K562 (cell line): Measurements from ENCODE around the gene GEN1. TPM values are rescaled to one million over a fixed set of nuclear protein-coding genes. Genes with fewer than 3 reads are reported as not detected.

Source experiments
- ATAC-seq: fragments of 200-7000 bp; cut with Tn5 transposase; 3 replicates; pipeline ENCODE4 v1.9.1; 2020; ENCODE audit warnings: moderate library complexity
- BruUV-seq: library from RNA; stranded (reverse); fragments of 400-500 nt; replicated peaks from 2 replicates; lab custom pipeline; 2021; lab: Mats Ljungman, UMichigan
- CTCF ChIA-PET: fragments of 300-600 bp; formaldehyde crosslinking; extraction: SDS; loops from one replicate; lab custom pipeline; 2021; ENCODE audit warnings: low intra/inter-chr PET ratio; lab: Yijun Ruan, JAX
- POLR2A ChIA-PET: fragments of 300-600, 350-650 bp; sonication (Branson Sonifier 250); formaldehyde crosslinking; extraction: SDS; loops from one replicate; lab custom pipeline; 2021; ENCODE audit warnings: antibody characterized with exemption, inconsistent platforms; lab: Yijun Ruan, JAX
- DNase-seq, 4 experiments: peaks; one replicate each; pipeline versions ENCODE4 v3.0.0 to v3.0.0-alpha.2; 2011 to 2018; ENCODE audit warnings: low spot score in 3 of 4, mixed read lengths in 3 of 4; ENCODE audit errors: extremely low read depth in 1 of 4
- FAIRE-seq: peaks from 2 replicates; lab custom pipeline; 2011; peaks lifted over from hg19 to GRCh38; lab: Jason Lieb, UNC
- H2AFZ ChIP-seq: 2 replicates; pipeline ENCODE4 v1.6.0; 2011; ENCODE audit warnings: low read depth, low read length, control low read depth, inconsistent platforms
- H3K27ac ChIP-seq: fragments of 200-600 bp; 3 replicates; pipeline ENCODE4 v1.8.0; 2011; ENCODE audit warnings: low read depth, mild to moderate bottlenecking, control low read depth, inconsistent platforms, low read length, moderate library complexity, mixed read lengths; ENCODE audit errors: extremely low read depth
- H3K27me3 ChIP-seq, 2 experiments: fragments of 300-600 bp in 1 of 2; 2 replicates in 1 of 2; 3 replicates in 1 of 2; pipeline versions ENCODE4 v1.6.0 to v1.8.0; 2011; ENCODE audit warnings: inconsistent platforms in 2 of 2, low read length in 2 of 2, mild to moderate bottlenecking in 1 of 2, mixed read lengths in 1 of 2, moderate library complexity in 1 of 2; ENCODE audit not compliant: control insufficient read depth in 2 of 2, insufficient read depth in 2 of 2
- H3K36me3 ChIP-seq: fragments of 300-600 bp; 3 replicates; pipeline ENCODE4 v1.8.0; 2011; ENCODE audit warnings: mild to moderate bottlenecking, low read length, inconsistent platforms; ENCODE audit not compliant: control insufficient read depth, insufficient read depth
- H3K4me1 ChIP-seq, 2 experiments: fragments of 200-600 bp in 1 of 2; replicated peaks in 1 of 2; 2 replicates in 1 of 2; 3 replicates in 1 of 2; pipeline versions ENCODE4 v1.5.1 to v1.8.0; 2011; ENCODE audit warnings: inconsistent platforms in 2 of 2, low read length in 2 of 2, mild to moderate bottlenecking in 1 of 2, mixed read lengths in 1 of 2, moderate library complexity in 1 of 2; ENCODE audit not compliant: control insufficient read depth in 2 of 2, insufficient read depth in 2 of 2
- H3K4me2 ChIP-seq: 2 replicates; pipeline ENCODE4 v1.6.1; 2011; ENCODE audit warnings: low read length, control low read depth, inconsistent platforms, mixed read lengths; ENCODE audit not compliant: insufficient read depth
- H3K4me3 ChIP-seq: fragments of 200-600 bp; sonication (generic), shearing (Covaris generic); 2 replicates; pipeline ENCODE4 v1.5.1; 2016; ENCODE audit warnings: control low read depth, inconsistent platforms
- H3K79me2 ChIP-seq: fragments of 200-600 bp; 3 replicates; pipeline ENCODE4 v1.8.0; 2011; ENCODE audit warnings: low read length, inconsistent platforms; ENCODE audit not compliant: control insufficient read depth, insufficient read depth
- H3K9ac ChIP-seq, 2 experiments: 2 replicates each; pipeline versions ENCODE4 v1.6.0 to v1.6.1; 2011; ENCODE audit warnings: low read depth in 2 of 2, low read length in 2 of 2, control low read depth in 1 of 2, inconsistent platforms in 1 of 2, mild to moderate bottlenecking in 1 of 2, mixed read lengths in 1 of 2; ENCODE audit not compliant: insufficient read depth in 1 of 2
- H3K9me1 ChIP-seq: one replicate; pipeline ENCODE4 v1.6.0; 2011; ENCODE audit warnings: inconsistent platforms, mild to moderate bottlenecking, low read length, moderate library complexity; ENCODE audit not compliant: control insufficient read depth, insufficient read depth
- H3K9me3 ChIP-seq: replicated peaks from 2 replicates; pipeline ENCODE4 v1.5.1; 2011; ENCODE audit warnings: low read depth, low read length, inconsistent platforms; ENCODE audit not compliant: control insufficient read depth, insufficient read depth
- H4K20me1 ChIP-seq: replicated peaks from 2 replicates; pipeline ENCODE4 v1.6.1; 2011; ENCODE audit warnings: low read length, inconsistent platforms, mixed read lengths; ENCODE audit not compliant: control insufficient read depth, insufficient read depth
- CEBPG ChIP-seq, 3 experiments: fragments of 200-800 bp in 1 of 3; sonication (Bioruptor generic) in 1 of 3; sonication (generic) in 1 of 3; formaldehyde crosslinking in 1 of 3; IDR thresholded peaks in 2 of 3; conservative IDR thresholded peaks in 1 of 3; 2 replicates each; pipeline versions ENCODE4 v1.6.1 to v1.8.0; 2016 to 2022; ENCODE audit warnings: missing compliant biosample characterization in 2 of 3, missing genetic modification characterization in 2 of 3, mild to moderate bottlenecking in 1 of 3, missing genetic modification reagents in 1 of 3
- EP400 ChIP-seq: fragments of 450-650 bp; IDR thresholded peaks from 2 replicates; pipeline ENCODE4 v1.6.1; 2017; ENCODE audit warnings: antibody characterized with exemption, mild to moderate bottlenecking, moderate library complexity
- NCOR1 ChIP-seq: fragments of 450-650 bp; IDR thresholded peaks from 2 replicates; pipeline ENCODE4 v1.6.1; 2016; ENCODE audit warnings: mild to moderate bottlenecking, moderate library complexity
- SPI1 ChIP-seq: IDR thresholded peaks from 2 replicates; pipeline ENCODE4 v1.6.1; 2011; ENCODE audit warnings: low read depth, low read length, control low read depth, borderline replicate concordance
- WGBS: fragments of 100-300 bp; shearing (Covaris generic); methylation state at CpG from one replicate; pipeline ENCODE4 v1.1.6; 2016; ENCODE audit warnings: low coverage, mixed read lengths; ENCODE audit not compliant: insufficient coverage; ENCODE audit errors: missing lambda C conversion rate; 5-methylcytosine and 5-hydroxymethylcytosine counted together
- in situ Hi-C: fragments of 300-500 bp; cut with MboI; formaldehyde crosslinking; loops from 4 replicates; pipeline ENCODE4 v1.15.0; 2018; ENCODE audit warnings: inconsistent platforms, mixed read lengths
- intact Hi-C: fragments of 100-400 bp; cut with micrococcal nuclease; formaldehyde crosslinking; loops from 2 replicates; pipeline ENCODE4 v1.14.2; 2022
- polyA plus RNA-seq, 8 experiments: library from polyadenylated mRNA; depleted of rRNA in 4 of 8; stranded (reverse) in 5 of 8; unstranded in 3 of 8; fragments of >200 nt; fragmentation: Nextera tagmentation in 2 of 8; fragmentation: Illumina TruSeq in 1 of 8; extraction: Ambion mirVana in 2 of 8; extraction: Trizol in 1 of 8; gene quantifications; 2 replicates each; pipeline versions ENCODE4 v1.2.1 to v1.2.3, GENCODE V29; 2011 to 2014; ENCODE audit warnings: inconsistent platforms in 1 of 8, missing spikeins in 1 of 8
- total RNA-seq, 7 experiments: library from RNA; depleted of rRNA in 6 of 7; stranded (reverse); fragments of >200 nt in 6 of 7; fragmentation: Illumina TruSeq in 2 of 7; extraction: Trizol in 2 of 7; gene quantifications; 2 replicates each; pipeline versions ENCODE4 v1.2.1 to v1.2.3, GENCODE V29; 2011 to 2021; ENCODE audit warnings: low replicate concordance in 1 of 7
- TF ChIP-seq, protein P1 (sequence below): fragments of 450-650 bp; IDR thresholded peaks from 2 replicates; pipeline ENCODE4 v1.6.1; 2016; ENCODE audit warnings: low read depth, mild to moderate bottlenecking, moderate library complexity
- TF ChIP-seq, protein P2 (sequence below): fragments of 250-450 bp; sonication (Bioruptor Pico); IDR thresholded peaks from 2 replicates; pipeline ENCODE4 v1.8.0; 2021; ENCODE audit warnings: moderate library complexity, mild to moderate bottlenecking, inconsistent platforms

GEN1 gene
- total and polyA plus RNA-seq, 9 of the 15 experiments (the other 6 are each of a cell fraction or from before 2014, with no cell fraction given), result 8.6 to 39.7 (median 24.5) TPM

DNA sequence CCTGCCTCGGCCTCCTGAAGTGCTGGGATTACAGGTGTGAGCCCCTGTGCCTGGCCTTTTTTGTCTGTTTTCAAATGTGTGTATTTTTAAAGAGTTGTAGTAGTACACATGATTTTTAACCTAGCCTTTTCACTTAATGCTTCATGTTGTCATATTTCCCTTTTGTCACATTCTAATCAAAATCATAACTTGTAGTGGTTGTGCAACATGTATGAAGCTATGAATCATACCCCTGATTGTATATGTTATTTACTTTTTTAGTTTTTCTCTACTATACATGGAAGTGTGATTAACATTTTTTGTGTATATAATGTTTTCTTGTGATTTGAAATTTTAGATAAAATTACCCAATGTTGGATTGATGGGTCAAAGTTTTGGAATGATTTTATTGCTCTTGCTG, 8.5 kb downstream of the GEN1 start:
- BruUV-seq, result no TSS peak
- ChIA-PET CTCF (interaction anchor here (0.6 kb wide), 1 partner anchor 37 kb away, joined by 3 read pairs; no protein-coding TSS in a partner anchor), POLR2A (no interaction called here)
- Histone ChIP-seq H3K4me3 (no peak overlapping the region), H4K20me1 (no peaks in the 10 kb centered on the region), H3K27ac (no peak overlapping the region), H3K4me2 (no peak overlapping the region), H3K9me3 (no peaks in the 10 kb centered on the region), H3K4me1 (peaks cover 0 to 7% of the 10 kb centered on the region in 2 experiments; a peak in 3 of 5 replicates), H3K79me2 (peaks cover 33% of the 10 kb centered on the region), H3K9ac (no peak overlapping the region), H3K9me1 (no peaks in the 10 kb centered on the region), H3K27me3 (no peaks in the 10 kb centered on the region), H2AFZ (no peak overlapping the region), H3K36me3 (peaks cover 64% of the 10 kb centered on the region)
- ATAC-seq (no peak), FAIRE-seq (no peak), DNase-seq (no peak)
- in situ Hi-C loops (no loop called here), intact Hi-C loops (no loop called here)
- TF ChIP-seq SPI1 (no peak), CEBPG (CRISPR knock-in tag; IDR thresholded peaks at IDR 0.05) (no peak), CEBPG (tag; conservative IDR thresholded peaks at IDR 0.05 in 1 of 2, IDR thresholded peaks at IDR 0.05 in 1 of 2) (0 out of 4 replicates have a peak, but pooled peaks of 1 of the 2 experiments have one; percentile 18), NCOR1 (no peak), EP400 (no peak)
- TF ChIP-seq, protein P1, sequence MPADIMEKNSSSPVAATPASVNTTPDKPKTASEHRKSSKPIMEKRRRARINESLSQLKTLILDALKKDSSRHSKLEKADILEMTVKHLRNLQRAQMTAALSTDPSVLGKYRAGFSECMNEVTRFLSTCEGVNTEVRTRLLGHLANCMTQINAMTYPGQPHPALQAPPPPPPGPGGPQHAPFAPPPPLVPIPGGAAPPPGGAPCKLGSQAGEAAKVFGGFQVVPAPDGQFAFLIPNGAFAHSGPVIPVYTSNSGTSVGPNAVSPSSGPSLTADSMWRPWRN, result no peak
- TF ChIP-seq, protein P2, sequence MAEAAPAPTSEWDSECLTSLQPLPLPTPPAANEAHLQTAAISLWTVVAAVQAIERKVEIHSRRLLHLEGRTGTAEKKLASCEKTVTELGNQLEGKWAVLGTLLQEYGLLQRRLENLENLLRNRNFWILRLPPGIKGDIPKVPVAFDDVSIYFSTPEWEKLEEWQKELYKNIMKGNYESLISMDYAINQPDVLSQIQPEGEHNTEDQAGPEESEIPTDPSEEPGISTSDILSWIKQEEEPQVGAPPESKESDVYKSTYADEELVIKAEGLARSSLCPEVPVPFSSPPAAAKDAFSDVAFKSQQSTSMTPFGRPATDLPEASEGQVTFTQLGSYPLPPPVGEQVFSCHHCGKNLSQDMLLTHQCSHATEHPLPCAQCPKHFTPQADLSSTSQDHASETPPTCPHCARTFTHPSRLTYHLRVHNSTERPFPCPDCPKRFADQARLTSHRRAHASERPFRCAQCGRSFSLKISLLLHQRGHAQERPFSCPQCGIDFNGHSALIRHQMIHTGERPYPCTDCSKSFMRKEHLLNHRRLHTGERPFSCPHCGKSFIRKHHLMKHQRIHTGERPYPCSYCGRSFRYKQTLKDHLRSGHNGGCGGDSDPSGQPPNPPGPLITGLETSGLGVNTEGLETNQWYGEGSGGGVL (CRISPR knock-in tag), result no peak
- 100% methylated on average over 1 of the region's 1 CpG for WGBS
